Right lobe of liver (tissue), 6 donors: ENCODE results near the gene RABL6. TPM values are rescaled to one million over a fixed set of nuclear protein-coding genes. Genes with fewer than 3 reads are reported as not detected.
"Not testable (repeated sequence)": the region's sequence is repeated elsewhere in the genome, so short reads cannot be mapped to it uniquely, and the experiment has no call there.

Source experiments
- ATAC-seq, 4 donors: fragments of 200-7000 bp; cut with Tn5 transposase; one replicate each; pipeline ENCODE4 v1.9.1; 2020; ENCODE audit warnings: mild to moderate bottlenecking in 4 of 4, moderate library complexity in 4 of 4
- DNase-seq, 3 donors: peaks; one replicate each; pipeline ENCODE4 v3.0.0-alpha.2; 2020
- H3K27ac ChIP-seq, 3 donors: fragments of 200-600 bp; one replicate each; pipeline ENCODE4 v1.8.0; 2022
- H3K27me3 ChIP-seq, 2 donors: fragments of 200-600 bp; one replicate each; pipeline ENCODE4 v1.8.0; 2022
- H3K36me3 ChIP-seq, 4 donors: fragments of 200-600 bp; sonication (generic) in 1 of 4; one replicate each; pipeline versions ENCODE4 v1.5.1 to v1.8.0; 2017 to 2022; ENCODE audit warnings: control low read depth in 1 of 4
- H3K4me1 ChIP-seq, 4 donors: fragments of 200-600 bp; sonication (generic) in 1 of 4; one replicate each; pipeline versions ENCODE4 v1.5.1 to v1.8.0; 2017 to 2022; ENCODE audit warnings: control low read depth in 1 of 4
- H3K4me3 ChIP-seq, 3 donors: fragments of 200-600 bp; one replicate each; pipeline ENCODE4 v1.8.0; 2022
- H3K9me3 ChIP-seq, 4 donors: fragments of 200-600 bp; sonication (generic) in 1 of 4; one replicate each; pipeline versions ENCODE4 v1.5.1 to v1.8.0; 2017 to 2022; ENCODE audit warnings: control low read depth in 1 of 4
- POLR2A ChIP-seq: fragments of 450-650 bp; IDR thresholded peaks from one replicate; pipeline ENCODE4 v1.6.1; 2017; ENCODE audit warnings: antibody characterized with exemption, mild to moderate bottlenecking
- WGBS: methylation state at CpG from one replicate; pipeline ENCODE4 v1.1.6; 2018; ENCODE audit warnings: low coverage, low lambda C conversion rate; ENCODE audit not compliant: insufficient coverage; ENCODE audit errors: missing lambda C conversion rate; 5-methylcytosine and 5-hydroxymethylcytosine counted together
- intact Hi-C, 2 donors: fragments of 100-400 bp; cut with DNase I; formaldehyde crosslinking; loops; one replicate each; pipeline versions ENCODE4 v1.11.2 to v1.14.1; 2022
- total RNA-seq, 6 experiments: library from RNA; depleted of rRNA in 2 of 6; stranded (reverse); fragments of >200 nt in 2 of 6; fragmentation: NEBNext Ultra II Directional in 3 of 6; extraction: Animal tissue kit (Norgen Biotek cat#: 25700) in 3 of 6; gene quantifications; one replicate each; pipeline versions ENCODE4 v1.1.0 to v1.2.4, GENCODE V29; 2016 to 2023
- TF ChIP-seq, protein P1 (sequence below), 4 donors: fragments of 200-600 bp in 3 of 4; fragments of 450-650 bp in 1 of 4; IDR thresholded peaks; one replicate each; pipeline versions ENCODE4 v1.5.1 to v1.8.0; 2016 to 2022; ENCODE audit warnings: antibody characterized with exemption in 4 of 4, mild to moderate bottlenecking in 2 of 4
- donor health status: DM: no; HTN: yes; CAD: no.
- donor health status: DM: no; HTN: no; CAD: no.
- donor health status: DM: no; HTN: no; CAD: no.
- donor health status: DM: no; HTN: yes; CAD: no.
- donor health status: DM: no; HTN: yes; CAD: no.

Gene RABL6
- total RNA-seq, 6 experiments from 2014 or later = 8.0 to 14.8 (median 12.4) TPM

DNA sequence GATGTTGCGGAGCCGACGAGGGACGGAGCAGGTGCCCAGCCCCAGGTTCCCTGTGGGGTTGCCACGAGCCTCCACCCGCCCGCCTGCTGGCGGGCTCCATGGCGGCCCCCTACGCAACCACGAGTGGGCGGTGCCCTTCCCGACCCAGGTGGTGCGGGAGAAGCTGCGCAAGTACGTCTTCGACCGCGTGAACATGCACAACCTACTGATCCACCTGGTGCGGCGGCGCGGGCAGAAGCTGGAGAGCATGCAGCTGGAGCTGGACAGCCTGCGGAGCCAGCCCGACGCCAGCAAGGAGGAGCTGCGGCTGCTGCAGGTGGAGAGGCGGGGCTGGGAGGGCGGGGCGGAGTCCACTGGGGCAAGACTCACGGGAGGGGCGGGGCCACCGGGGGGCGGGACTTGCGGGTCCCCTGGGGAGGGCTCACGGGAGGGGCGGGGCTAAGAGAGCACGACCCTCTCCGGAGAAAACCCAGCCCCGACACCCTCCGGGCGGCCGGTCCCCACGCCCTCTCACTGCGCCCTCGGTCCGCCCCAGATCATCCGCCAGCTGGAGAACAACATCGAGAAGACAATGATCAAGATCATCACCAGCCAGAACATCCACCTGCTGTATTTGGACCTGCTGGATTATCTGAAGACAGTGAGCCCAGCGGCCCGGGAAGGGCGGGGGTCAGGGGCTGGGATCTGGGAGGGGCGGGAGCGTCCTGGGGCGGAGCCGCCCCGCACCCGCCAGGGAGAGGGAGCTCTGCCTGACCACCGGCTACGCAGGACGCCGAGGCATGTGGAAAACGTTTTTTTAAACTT is 7.7 kb upstream of the RABL6 start:
- Histone ChIP-seq H3K27me3 (no peaks in the 10 kb centered on the region), H3K4me3 (peak overlapping the region; percentile 23 to 39 (median 38)), H3K9me3 (no peaks in the 10 kb centered on the region), H3K36me3 (no peaks in the 10 kb centered on the region), H3K4me1 (peaks cover 0 to 25% (median 13%) of the 10 kb centered on the region in 4 donors), H3K27ac (no peak overlapping the region)
- TF ChIP-seq POLR2A = no peak
- TF ChIP-seq, protein P1, sequence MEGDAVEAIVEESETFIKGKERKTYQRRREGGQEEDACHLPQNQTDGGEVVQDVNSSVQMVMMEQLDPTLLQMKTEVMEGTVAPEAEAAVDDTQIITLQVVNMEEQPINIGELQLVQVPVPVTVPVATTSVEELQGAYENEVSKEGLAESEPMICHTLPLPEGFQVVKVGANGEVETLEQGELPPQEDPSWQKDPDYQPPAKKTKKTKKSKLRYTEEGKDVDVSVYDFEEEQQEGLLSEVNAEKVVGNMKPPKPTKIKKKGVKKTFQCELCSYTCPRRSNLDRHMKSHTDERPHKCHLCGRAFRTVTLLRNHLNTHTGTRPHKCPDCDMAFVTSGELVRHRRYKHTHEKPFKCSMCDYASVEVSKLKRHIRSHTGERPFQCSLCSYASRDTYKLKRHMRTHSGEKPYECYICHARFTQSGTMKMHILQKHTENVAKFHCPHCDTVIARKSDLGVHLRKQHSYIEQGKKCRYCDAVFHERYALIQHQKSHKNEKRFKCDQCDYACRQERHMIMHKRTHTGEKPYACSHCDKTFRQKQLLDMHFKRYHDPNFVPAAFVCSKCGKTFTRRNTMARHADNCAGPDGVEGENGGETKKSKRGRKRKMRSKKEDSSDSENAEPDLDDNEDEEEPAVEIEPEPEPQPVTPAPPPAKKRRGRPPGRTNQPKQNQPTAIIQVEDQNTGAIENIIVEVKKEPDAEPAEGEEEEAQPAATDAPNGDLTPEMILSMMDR (IDR thresholded peaks at IDR 0.05) = no peak
- DNase-seq (peak; percentile 93 to 95 (median 95)), ATAC-seq (peak; percentile 82 to 89 (median 84))
- WGBS = 0% methylated on average over 10 of the region's 63 CpGs
- intact Hi-C loops = no loop called here

DNA sequence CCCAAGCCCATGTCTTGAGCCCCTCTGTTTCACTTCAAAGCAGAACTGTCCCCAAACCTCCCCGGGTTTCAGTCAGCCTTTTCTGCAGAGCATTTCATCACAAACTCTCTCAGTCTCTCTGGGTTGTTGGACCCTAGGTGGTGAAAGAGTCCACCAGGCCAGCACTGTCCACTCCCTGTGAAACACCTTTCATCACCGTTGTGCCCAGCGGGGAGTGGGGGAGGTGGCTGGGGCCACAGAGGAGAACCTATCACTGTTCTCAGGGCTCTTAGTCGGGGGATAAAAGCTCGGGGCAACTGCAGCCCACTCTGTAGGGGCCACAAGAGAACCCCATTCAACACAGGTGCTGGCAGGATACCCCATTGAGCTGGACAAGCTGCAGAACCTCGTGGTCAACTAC is 5.4 kb upstream of the RABL6 start:
- no peaks in the 10 kb centered on the region for H3K27me3 ChIP-seq
- intact Hi-C loops = no loop called here
- no peak overlapping the region for H3K4me3 ChIP-seq
- DNase-seq = peak in 1 of 3 donors; percentile 37
- WGBS = 75% methylated on average over 5 of the region's 6 CpGs
- TF ChIP-seq POLR2A = no peak
- TF ChIP-seq, protein P1 (IDR thresholded peaks at IDR 0.05) = no peak
- no peak overlapping the region for H3K27ac ChIP-seq
- peaks cover 0 to 30% (median 14%) of the 10 kb centered on the region in 4 donors for H3K4me1 ChIP-seq
- no peaks in the 10 kb centered on the region for H3K36me3 ChIP-seq
- ATAC-seq = no peak
- H3K9me3 ChIP-seq = no peaks in the 10 kb centered on the region

GRCh38 chr9:136803009-136803550 is 4.7 kb upstream of the RABL6 start:
- peaks cover 0 to 30% (median 14%) of the 10 kb centered on the region in 4 donors for H3K4me1 ChIP-seq
- H3K36me3 ChIP-seq, DNase-seq, intact Hi-C loops, ATAC-seq, H3K27me3 ChIP-seq, H3K9me3 ChIP-seq, H3K4me3 ChIP-seq, H3K27ac ChIP-seq: not testable (repeated sequence)
- no CpG with 5 or more reads among the region's 9 CpGs for WGBS

GRCh38 chr9:136803551-136804508 is 3.9 kb upstream of the RABL6 start:
- no peaks in the 10 kb centered on the region for H3K36me3 ChIP-seq
- H3K9me3 ChIP-seq = no peaks in the 10 kb centered on the region
- H3K4me1 ChIP-seq = peaks cover 0 to 28% (median 12%) of the 10 kb centered on the region in 4 donors
- H3K27me3 ChIP-seq = no peaks in the 10 kb centered on the region
- no peak overlapping the region for H3K4me3 ChIP-seq
- H3K27ac ChIP-seq = no peak overlapping the region
- peak in 1 of 3 donors; percentile 53 for DNase-seq
- intact Hi-C loops = no loop called here
- WGBS = 90% methylated on average over 8 of the region's 22 CpGs
- no peak for ATAC-seq
- no peak for TF ChIP-seq POLR2A
- TF ChIP-seq, protein P1 (IDR thresholded peaks at IDR 0.05) = no peak
